ENCODE measurements around the gene ACTL9.

Gene ACTL9

GRCh38 chr19:8686549-8686948 lies 12.0 kb downstream of the ACTL9 start:
- no peak for DNase-seq (ENCODE audit: low spot score)
- in situ Hi-C loops (cut with MboI; ENCODE audit: low pct_unique_long_range_greater_than_20kb, low sequenced_read_pairs, unreplicated experiment): no loop called here
- TF ChIP-seq CTCF (IDR thresholded peaks at IDR 0.05; ENCODE audit: extremely low read depth, insufficient read depth, missing control alignments): no peak

- TF ChIP-seq CTCF (IDR thresholded peaks at IDR 0.05; ENCODE audit: extremely low read depth, insufficient read depth, missing control alignments): no peak
- DNase-seq (ENCODE audit: low spot score): no peak
- in situ Hi-C loops (cut with MboI; ENCODE audit: low pct_unique_long_range_greater_than_20kb, low sequenced_read_pairs, unreplicated experiment): no loop called here
These were observed 14.3 kb downstream of the ACTL9 start for GRCh38 chr19:8684001-8684902.

DNA sequence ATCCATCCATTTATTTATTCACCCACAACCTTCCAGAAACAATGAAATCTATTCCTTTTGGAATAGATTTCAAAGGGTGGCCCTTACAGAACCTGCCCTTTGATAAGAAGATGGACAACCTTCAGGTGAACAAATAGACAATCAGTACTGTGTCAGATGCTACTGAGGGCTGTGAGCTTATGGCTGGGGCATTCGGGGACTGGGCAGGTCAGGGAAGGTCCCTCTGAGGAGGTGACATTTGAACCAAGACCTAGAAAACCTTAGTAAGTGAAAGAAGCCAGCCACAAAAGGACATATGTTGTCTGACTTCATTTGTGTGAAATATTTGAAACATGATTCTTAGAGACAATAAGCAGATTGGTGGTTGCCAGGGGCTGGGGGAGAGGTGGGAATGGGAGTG lies 15.7 kb downstream of the ACTL9 start:
- TF ChIP-seq CTCF (IDR thresholded peaks at IDR 0.05; ENCODE audit: extremely low read depth, insufficient read depth, missing control alignments): no peak
- in situ Hi-C loops (cut with MboI; ENCODE audit: low pct_unique_long_range_greater_than_20kb, low sequenced_read_pairs, unreplicated experiment): no loop called here
- no peak for DNase-seq (ENCODE audit: low spot score)

DNA sequence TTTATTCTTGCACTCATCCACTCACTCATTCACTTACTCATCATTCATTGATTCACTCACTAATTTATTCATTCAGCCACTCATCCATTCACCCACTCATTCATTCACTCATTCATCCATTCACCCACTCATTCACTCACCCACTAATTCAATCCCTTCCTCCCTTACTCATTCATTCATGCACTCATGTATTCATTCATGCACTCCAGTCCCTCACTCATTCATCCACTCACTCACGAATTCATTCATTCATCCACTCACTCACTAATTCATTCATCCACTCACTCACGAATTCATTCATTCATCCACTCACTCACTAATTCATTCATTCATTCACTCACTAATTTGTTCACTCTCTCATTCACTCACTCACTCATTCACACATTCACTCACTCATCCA lies 16.1 kb downstream of the ACTL9 start:
- in situ Hi-C loops (cut with MboI; ENCODE audit: low pct_unique_long_range_greater_than_20kb, low sequenced_read_pairs, unreplicated experiment): no loop called here
- TF ChIP-seq CTCF (IDR thresholded peaks at IDR 0.05; ENCODE audit: extremely low read depth, insufficient read depth, missing control alignments): no peak
- no peak for DNase-seq (ENCODE audit: low spot score)

GRCh38 chr19:8681345-8682029 lies 17.1 kb downstream of the ACTL9 start:
- in situ Hi-C loops (cut with MboI; ENCODE audit: low pct_unique_long_range_greater_than_20kb, low sequenced_read_pairs, unreplicated experiment): no loop called here
- no peak for TF ChIP-seq CTCF (IDR thresholded peaks at IDR 0.05; ENCODE audit: extremely low read depth, insufficient read depth, missing control alignments)
- no peak for DNase-seq (ENCODE audit: low spot score)

DNA sequence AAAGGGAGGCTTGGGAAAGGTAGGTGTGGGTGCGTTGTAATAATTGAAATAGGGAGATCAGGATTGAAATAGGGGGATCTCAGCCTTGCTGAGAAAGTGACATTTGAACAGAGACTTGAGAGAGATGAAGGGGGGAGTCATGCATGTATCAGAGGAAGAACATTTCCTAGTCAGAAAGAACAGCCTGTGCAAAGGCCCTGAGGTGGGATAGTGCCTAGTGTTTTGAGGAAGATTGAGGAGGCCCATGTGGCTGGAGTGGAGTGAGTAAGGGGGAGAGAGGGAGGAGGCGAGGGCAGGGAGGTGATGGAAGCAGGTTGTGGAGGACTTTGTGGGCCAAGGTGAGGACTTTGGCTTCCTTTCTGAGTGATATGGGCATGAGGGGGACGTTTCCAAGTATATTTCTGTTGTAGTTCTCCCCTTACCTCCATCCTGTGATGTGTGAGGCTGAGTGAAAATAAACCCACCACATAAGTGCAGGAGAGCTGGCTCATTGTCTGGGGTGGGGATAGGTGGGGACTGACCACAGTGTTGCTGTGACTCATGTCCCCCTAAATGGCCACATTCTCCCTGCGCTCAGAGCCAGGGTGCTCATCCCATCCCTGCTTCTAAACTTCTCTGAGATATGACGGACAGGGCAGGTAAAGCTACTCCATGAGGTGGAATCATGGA lies 17.8 kb downstream of the ACTL9 start:
- DNase-seq (ENCODE audit: low spot score): no peak

More for the DNA sequence above, 17.8 kb downstream of the ACTL9 start:
- in situ Hi-C loops (cut with MboI; ENCODE audit: low pct_unique_long_range_greater_than_20kb, low sequenced_read_pairs, unreplicated experiment): no loop called here
- no peak for TF ChIP-seq CTCF (IDR thresholded peaks at IDR 0.05; ENCODE audit: extremely low read depth, insufficient read depth, missing control alignments)

Measured in GM13977 (cell line).